ENCODE measurements around the gene ZNF124.

DNA sequence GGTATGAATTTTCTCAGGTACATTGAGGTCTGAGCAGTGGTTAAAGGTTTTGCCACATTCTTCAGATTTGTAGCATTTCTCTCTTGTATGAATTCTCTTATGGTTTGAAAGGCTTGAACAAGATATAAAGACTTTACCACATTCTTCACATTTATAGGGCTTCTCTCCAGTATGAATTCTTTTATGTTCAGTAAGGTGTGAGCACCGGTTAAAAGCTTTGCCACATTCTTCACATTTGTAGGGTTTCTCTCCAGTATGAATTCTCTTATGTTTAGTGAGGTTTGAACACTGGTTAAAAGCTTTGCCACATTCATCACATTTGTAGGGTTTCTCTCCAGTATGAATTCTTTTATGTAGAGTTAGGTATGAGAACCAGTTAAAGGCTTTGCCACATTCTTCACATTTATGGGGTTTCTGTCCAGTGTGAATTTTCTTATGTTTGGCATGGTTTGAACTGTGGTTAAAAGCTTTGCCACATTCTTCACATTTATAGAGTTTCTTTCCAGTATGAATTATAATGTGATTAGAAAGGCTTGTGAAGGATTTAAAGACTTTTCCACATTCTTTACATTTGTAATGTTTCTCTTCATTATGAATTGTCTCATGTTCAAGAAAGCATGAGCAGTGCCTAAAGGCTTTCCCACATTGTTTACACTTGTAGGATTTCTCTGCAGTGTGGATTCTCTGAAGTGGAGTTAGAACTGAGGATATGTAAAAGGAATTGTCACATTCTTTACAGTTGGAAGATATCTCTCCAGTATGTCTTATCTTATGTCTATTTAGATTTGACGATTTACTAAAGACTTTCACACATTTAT is 18.4 kb upstream of the ZNF124 start:
- TF ChIP-seq, protein P1, sequence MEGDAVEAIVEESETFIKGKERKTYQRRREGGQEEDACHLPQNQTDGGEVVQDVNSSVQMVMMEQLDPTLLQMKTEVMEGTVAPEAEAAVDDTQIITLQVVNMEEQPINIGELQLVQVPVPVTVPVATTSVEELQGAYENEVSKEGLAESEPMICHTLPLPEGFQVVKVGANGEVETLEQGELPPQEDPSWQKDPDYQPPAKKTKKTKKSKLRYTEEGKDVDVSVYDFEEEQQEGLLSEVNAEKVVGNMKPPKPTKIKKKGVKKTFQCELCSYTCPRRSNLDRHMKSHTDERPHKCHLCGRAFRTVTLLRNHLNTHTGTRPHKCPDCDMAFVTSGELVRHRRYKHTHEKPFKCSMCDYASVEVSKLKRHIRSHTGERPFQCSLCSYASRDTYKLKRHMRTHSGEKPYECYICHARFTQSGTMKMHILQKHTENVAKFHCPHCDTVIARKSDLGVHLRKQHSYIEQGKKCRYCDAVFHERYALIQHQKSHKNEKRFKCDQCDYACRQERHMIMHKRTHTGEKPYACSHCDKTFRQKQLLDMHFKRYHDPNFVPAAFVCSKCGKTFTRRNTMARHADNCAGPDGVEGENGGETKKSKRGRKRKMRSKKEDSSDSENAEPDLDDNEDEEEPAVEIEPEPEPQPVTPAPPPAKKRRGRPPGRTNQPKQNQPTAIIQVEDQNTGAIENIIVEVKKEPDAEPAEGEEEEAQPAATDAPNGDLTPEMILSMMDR (IDR thresholded peaks at IDR 0.05; ENCODE audit: low read length): no peak
- no peak for TF ChIP-seq EZH2 (IDR thresholded peaks at IDR 0.05; ENCODE audit: borderline replicate concordance, low read length)

Data from OCI-LY1 (cell line).